ENCODE results near the gene UGT1A5.

GRCh38 chr2:233702238-233702637 is 10.5 kb upstream of the UGT1A5 start:
- no peak for TF ChIP-seq SIN3A (IDR thresholded peaks at IDR 0.05; ENCODE audit: low read depth)
- TF ChIP-seq CTCF (IDR thresholded peaks at IDR 0.05 in 2 of 3, conservative IDR thresholded peaks at IDR 0.05 in 1 of 3; ENCODE audit: borderline replicate concordance in 1 of 3, insufficient read depth in 1 of 3, low read depth in 2 of 3, low read length in 2 of 3), result no peak
- no peak for TF ChIP-seq POLR2AphosphoS5 (IDR thresholded peaks at IDR 0.05; ENCODE audit: low read depth, low read length)
- TF ChIP-seq MAX (IDR thresholded peaks at IDR 0.05), result no peak
- no peak for TF ChIP-seq ATF3 (IDR thresholded peaks at IDR 0.05)
- TF ChIP-seq POLR2A (IDR thresholded peaks at IDR 0.05; ENCODE audit: borderline replicate concordance, extremely low read depth, insufficient read depth, insufficient read length), result no peak
- no peak for TF ChIP-seq ZNF274 (IDR thresholded peaks at IDR 0.05; ENCODE audit: low read depth, low read length)
- TF ChIP-seq EZH2 (IDR thresholded peaks at IDR 0.05), result no peak
- no peak for TF ChIP-seq SP1 (IDR thresholded peaks at IDR 0.05; ENCODE audit: low read depth)
- TF ChIP-seq RAD21 (IDR thresholded peaks at IDR 0.05; ENCODE audit: low read depth), result no peak
- no peak for TF ChIP-seq REST (IDR thresholded peaks at IDR 0.05; ENCODE audit: low read depth)
- no peak for TF ChIP-seq EZH2phosphoT487 (IDR thresholded peaks at IDR 0.05; ENCODE audit: borderline replicate concordance)
- TF ChIP-seq EGR1 (IDR thresholded peaks at IDR 0.05; ENCODE audit: low read depth), result no peak
- TF ChIP-seq ZBTB33 (IDR thresholded peaks at IDR 0.05; ENCODE audit: extremely low read depth, insufficient replicate concordance, low read length), result no peak

All from HCT116 (cell line).